H9 (cell line): ENCODE measurements around the gene SLC37A2. TPM values are rescaled to one million over a fixed set of nuclear protein-coding genes. Genes with fewer than 3 reads are reported as not detected.

Source experiments
- DNase-seq: peaks from one replicate; pipeline ENCODE4 v3.0.0-alpha.2; 2017
- H2AFZ ChIP-seq: one replicate; pipeline ENCODE4 v1.6.1; 2013; ENCODE audit warnings: mild to moderate bottlenecking, low read length, control low read depth, moderate library complexity
- H2AK5ac ChIP-seq: 2 replicates; pipeline ENCODE4 v1.6.1; 2013; ENCODE audit warnings: low read length, control low read depth, mixed read lengths; ENCODE audit not compliant: insufficient read length
- H2BK120ac ChIP-seq: one replicate; pipeline ENCODE4 v1.6.1; 2013; ENCODE audit warnings: low read depth, mild to moderate bottlenecking, low read length, control low read depth, inconsistent platforms; ENCODE audit not compliant: poor library complexity, severe bottlenecking
- H2BK12ac ChIP-seq: 2 replicates; pipeline ENCODE4 v1.6.1; 2013; ENCODE audit warnings: low read length, control low read depth, mixed read lengths, low read depth; ENCODE audit not compliant: insufficient read length
- H2BK15ac ChIP-seq: 2 replicates; pipeline ENCODE4 v1.6.1; 2013; ENCODE audit warnings: low read depth, low read length, control low read depth
- H2BK20ac ChIP-seq: one replicate; pipeline ENCODE4 v1.6.1; 2013; ENCODE audit warnings: low read depth, mild to moderate bottlenecking, low read length, control low read depth, inconsistent platforms; ENCODE audit not compliant: poor library complexity, severe bottlenecking
- H2BK5ac ChIP-seq: 2 replicates; pipeline ENCODE4 v1.6.1; 2013; ENCODE audit warnings: low read length, control low read depth, mixed read lengths; ENCODE audit not compliant: insufficient read length
- H3K14ac ChIP-seq: 2 replicates; pipeline ENCODE4 v1.6.1; 2013; ENCODE audit warnings: low read length, control low read depth; ENCODE audit not compliant: insufficient read depth
- H3K18ac ChIP-seq: 2 replicates; pipeline ENCODE4 v1.6.1; 2013; ENCODE audit warnings: low read depth, mild to moderate bottlenecking, mixed read lengths, low read length, control low read depth; ENCODE audit not compliant: insufficient read length
- H3K23ac ChIP-seq: 2 replicates; pipeline ENCODE4 v1.6.1; 2013; ENCODE audit warnings: low read length, control low read depth, mixed read lengths, low read depth; ENCODE audit not compliant: insufficient read length
- H3K23me2 ChIP-seq: 2 replicates; pipeline ENCODE4 v1.6.1; 2013; ENCODE audit warnings: low read depth, mild to moderate bottlenecking, mixed read lengths, low read length, control low read depth; ENCODE audit not compliant: insufficient read length, poor library complexity, severe bottlenecking
- H3K27ac ChIP-seq: 2 replicates; pipeline ENCODE4 v1.5.1; 2013; ENCODE audit warnings: low read length, control low read depth, mixed read lengths, low read depth; ENCODE audit not compliant: insufficient read length
- H3K27me3 ChIP-seq: 2 replicates; pipeline ENCODE4 v1.6.1; 2013; ENCODE audit warnings: low read length, control low read depth, inconsistent platforms; ENCODE audit not compliant: insufficient read depth
- H3K4ac ChIP-seq: 2 replicates; pipeline ENCODE4 v1.6.1; 2013; ENCODE audit warnings: low read depth, mild to moderate bottlenecking, control low read depth, inconsistent platforms, low read length, moderate library complexity
- H3K4me1 ChIP-seq: 2 replicates; pipeline ENCODE4 v1.6.1; 2013; ENCODE audit warnings: low read length, control low read depth, inconsistent platforms; ENCODE audit not compliant: insufficient read depth
- H3K4me2 ChIP-seq: 2 replicates; pipeline ENCODE4 v1.6.1; 2013; ENCODE audit warnings: low read length, control low read depth, mixed read lengths; ENCODE audit not compliant: insufficient read length, insufficient read depth
- H3K56ac ChIP-seq: 2 replicates; pipeline ENCODE4 v1.6.1; 2013; ENCODE audit warnings: low read depth, mild to moderate bottlenecking, mixed read lengths, low read length, control low read depth; ENCODE audit not compliant: insufficient read length
- H3K79me1 ChIP-seq: 2 replicates; pipeline ENCODE4 v1.6.1; 2013; ENCODE audit warnings: low read depth, mild to moderate bottlenecking, moderate library complexity, low read length, control low read depth, inconsistent platforms; ENCODE audit not compliant: insufficient read depth, poor library complexity, severe bottlenecking
- H3K79me2 ChIP-seq: 2 replicates; pipeline ENCODE4 v1.6.1; 2013; ENCODE audit warnings: low read length, control low read depth, inconsistent platforms; ENCODE audit not compliant: insufficient read depth
- H3K9ac ChIP-seq: 2 replicates; pipeline ENCODE4 v1.6.1; 2013; ENCODE audit warnings: low read length, control low read depth, mixed read lengths; ENCODE audit not compliant: insufficient read length; ENCODE audit errors: extremely low read depth
- H3K9me3 ChIP-seq: one replicate; pipeline ENCODE4 v1.6.1; 2013; ENCODE audit warnings: low read depth, low read length, inconsistent platforms; ENCODE audit not compliant: control insufficient read depth
- H3T11ph ChIP-seq: one replicate; pipeline ENCODE4 v1.6.1; 2013; ENCODE audit warnings: mild to moderate bottlenecking, low read length, control low read depth, inconsistent platforms
- H4K20me1 ChIP-seq: one replicate; pipeline ENCODE4 v1.6.1; 2013; ENCODE audit not compliant: control insufficient read depth, insufficient read length, insufficient read depth
- H4K5ac ChIP-seq: 2 replicates; pipeline ENCODE4 v1.6.1; 2013; ENCODE audit warnings: low read depth, mild to moderate bottlenecking, mixed read lengths, low read length, control low read depth; ENCODE audit not compliant: insufficient read length
- H4K8ac ChIP-seq: replicated peaks from 2 replicates; pipeline ENCODE4 v1.6.1; 2013; ENCODE audit warnings: low read length, control low read depth, mixed read lengths, low read depth; ENCODE audit not compliant: insufficient read length
- H4K91ac ChIP-seq: 2 replicates; pipeline ENCODE4 v1.6.1; 2013; ENCODE audit warnings: low read depth, mild to moderate bottlenecking, moderate library complexity, mixed read lengths, low read length, control low read depth; ENCODE audit not compliant: insufficient read length
- H3K27ac Mint-ChIP-seq, 3 experiments: 2 replicates in 2 of 3; 3 replicates in 1 of 3; pipeline ENCODE4 v1.8.0; 2020 to 2021; ENCODE audit warnings: mixed read lengths in 3 of 3, mild to moderate bottlenecking in 1 of 3, moderate library complexity in 1 of 3
- H3K27me3 Mint-ChIP-seq: 2 replicates; pipeline ENCODE4 v1.8.0; 2021; ENCODE audit warnings: low read depth, mild to moderate bottlenecking, moderate library complexity, mixed read lengths
- H3K36me3 Mint-ChIP-seq, 3 experiments: 2 replicates in 2 of 3; 3 replicates in 1 of 3; pipeline ENCODE4 v1.8.0; 2020 to 2021; ENCODE audit warnings: low read depth in 3 of 3, mixed read lengths in 3 of 3; ENCODE audit not compliant: insufficient read depth in 1 of 3
- H3K4me1 Mint-ChIP-seq, 2 experiments: 2 replicates each; pipeline ENCODE4 v1.8.0; 2020; ENCODE audit warnings: mixed read lengths in 2 of 2
- H3K4me3 Mint-ChIP-seq, 2 experiments: 2 replicates in 1 of 2; 3 replicates in 1 of 2; pipeline ENCODE4 v1.8.0; 2020 to 2021; ENCODE audit warnings: mild to moderate bottlenecking in 2 of 2, mixed read lengths in 2 of 2, moderate library complexity in 1 of 2
- H3K9me3 Mint-ChIP-seq, 2 experiments: 2 replicates in 1 of 2; 3 replicates in 1 of 2; pipeline ENCODE4 v1.8.0; 2020; ENCODE audit warnings: mild to moderate bottlenecking in 2 of 2, mixed read lengths in 2 of 2, moderate library complexity in 1 of 2
- WGBS: extraction: QIAGEN DNeasy Blood & Tissue Kit; methylation state at CpG from one replicate; pipeline ENCODE4 v1.1.7; 2013; ENCODE audit warnings: missing lambda C conversion rate, low lambda C conversion rate, mixed read lengths; ENCODE audit not compliant: insufficient read length; ENCODE audit errors: extremely low coverage; 5-methylcytosine and 5-hydroxymethylcytosine counted together
- total RNA-seq: library from RNA; stranded (reverse); gene quantifications from 2 replicates; pipeline ENCODE4 v1.2.1, GENCODE V29; 2021
- TF ChIP-seq, protein P1 (sequence below): fragments of 200-600 bp; sonication (generic); conservative IDR thresholded peaks from 3 replicates; pipeline ENCODE4 v1.8.0; 2021; ENCODE audit warnings: antibody characterized with exemption, mild to moderate bottlenecking

Gene SLC37A2
- total RNA-seq, 1 experiment from 2014 or later: 1.2 TPM

DNA sequence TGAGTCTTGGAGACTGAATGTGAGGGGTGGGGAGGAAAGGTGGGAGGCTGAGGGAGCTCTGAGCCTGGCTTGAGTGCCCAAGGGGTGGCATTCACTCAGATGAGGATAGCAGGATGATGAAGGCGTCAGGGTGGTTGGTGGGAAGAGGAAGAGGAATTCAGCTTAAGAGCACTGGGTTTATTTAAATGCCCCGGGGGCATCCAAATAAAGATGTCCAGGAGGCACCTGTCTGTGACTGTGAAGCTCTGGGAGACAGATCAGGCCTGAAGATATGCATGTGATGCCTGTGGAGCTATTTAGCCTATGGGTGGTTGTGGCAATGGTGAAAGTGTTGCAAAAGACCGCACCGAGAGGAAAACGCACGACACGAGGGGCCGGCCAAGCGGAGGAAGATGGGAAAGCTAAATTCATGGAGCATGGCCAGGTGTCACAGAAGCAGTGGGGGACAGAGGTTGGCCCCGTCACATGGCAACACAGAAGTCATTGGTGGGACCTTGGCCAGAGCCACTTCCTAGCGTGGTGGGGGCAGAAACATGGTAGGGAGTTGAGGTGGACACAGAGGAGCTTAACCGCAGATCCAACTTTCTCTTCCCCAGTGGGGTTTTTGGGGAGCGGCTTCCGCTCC, 15.5 kb downstream of the SLC37A2 start:
- Mint-ChIP-seq H3K27ac (peak overlapping the region in 1 of 3 experiments; percentile 40; a peak in 1 of 7 replicates), H3K4me1 (peaks cover 3 to 10% of the 10 kb centered on the region in 2 experiments), H3K27me3 (peaks cover 17% of the 10 kb centered on the region), H3K9me3 (no peaks in the 10 kb centered on the region), H3K36me3 (no peaks in the 10 kb centered on the region), H3K4me3 (no peak overlapping the region)
- no peak for DNase-seq
- Histone ChIP-seq H3K9me3 (no peaks in the 10 kb centered on the region), H3T11ph (no peak overlapping the region), H2AFZ (no peak overlapping the region), H2BK12ac (no peak overlapping the region), H2BK5ac (no peak overlapping the region), H2BK20ac (no peak overlapping the region), H3K56ac (no peak overlapping the region), H4K91ac (no peak overlapping the region), H2AK5ac (no peak overlapping the region), H3K4me2 (no peak overlapping the region), H3K23ac (no peak overlapping the region), H3K27ac (no peak overlapping the region), H3K9ac (no peak overlapping the region), H3K79me2 (no peaks in the 10 kb centered on the region), H3K27me3 (no peaks in the 10 kb centered on the region), H3K4me1 (no peaks in the 10 kb centered on the region), H3K4ac (no peak overlapping the region), H3K18ac (no peak overlapping the region), H2BK120ac (no peak overlapping the region), H3K23me2 (no peaks in the 10 kb centered on the region), H4K5ac (no peak overlapping the region), H4K20me1 (no peaks in the 10 kb centered on the region), H4K8ac (no peak overlapping the region), H2BK15ac (no peak overlapping the region), H3K79me1 (no peaks in the 10 kb centered on the region), H3K14ac (no peak overlapping the region; the same call in 1 of the 2 replicates)
- no CpG with 5 or more reads among the region's 14 CpGs for WGBS
- TF ChIP-seq, protein P1, sequence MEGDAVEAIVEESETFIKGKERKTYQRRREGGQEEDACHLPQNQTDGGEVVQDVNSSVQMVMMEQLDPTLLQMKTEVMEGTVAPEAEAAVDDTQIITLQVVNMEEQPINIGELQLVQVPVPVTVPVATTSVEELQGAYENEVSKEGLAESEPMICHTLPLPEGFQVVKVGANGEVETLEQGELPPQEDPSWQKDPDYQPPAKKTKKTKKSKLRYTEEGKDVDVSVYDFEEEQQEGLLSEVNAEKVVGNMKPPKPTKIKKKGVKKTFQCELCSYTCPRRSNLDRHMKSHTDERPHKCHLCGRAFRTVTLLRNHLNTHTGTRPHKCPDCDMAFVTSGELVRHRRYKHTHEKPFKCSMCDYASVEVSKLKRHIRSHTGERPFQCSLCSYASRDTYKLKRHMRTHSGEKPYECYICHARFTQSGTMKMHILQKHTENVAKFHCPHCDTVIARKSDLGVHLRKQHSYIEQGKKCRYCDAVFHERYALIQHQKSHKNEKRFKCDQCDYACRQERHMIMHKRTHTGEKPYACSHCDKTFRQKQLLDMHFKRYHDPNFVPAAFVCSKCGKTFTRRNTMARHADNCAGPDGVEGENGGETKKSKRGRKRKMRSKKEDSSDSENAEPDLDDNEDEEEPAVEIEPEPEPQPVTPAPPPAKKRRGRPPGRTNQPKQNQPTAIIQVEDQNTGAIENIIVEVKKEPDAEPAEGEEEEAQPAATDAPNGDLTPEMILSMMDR: no peak
